ENCODE results near the gene EEPD1.
A peak's percentile ranks its signal among the peaks of the same experiment; 100 is the strongest.

EEPD1 gene

GRCh38 chr7:36208997-36209813, 56.2 kb downstream of the EEPD1 start:
- intact Hi-C loops (cut with DNase I), result loop anchor here (5.0 kb wide), 2 partner anchors 53 to 83 kb away; no protein-coding TSS in a partner anchor
- no peak for DNase-seq

- DNase-seq, result no peak
- intact Hi-C loops (cut with DNase I), result loop anchor here (5.0 kb wide), 2 partner anchors 53 to 83 kb away; no protein-coding TSS in a partner anchor
These were observed 56.7 kb downstream of the EEPD1 start for GRCh38 chr7:36209814-36210183.

DNA sequence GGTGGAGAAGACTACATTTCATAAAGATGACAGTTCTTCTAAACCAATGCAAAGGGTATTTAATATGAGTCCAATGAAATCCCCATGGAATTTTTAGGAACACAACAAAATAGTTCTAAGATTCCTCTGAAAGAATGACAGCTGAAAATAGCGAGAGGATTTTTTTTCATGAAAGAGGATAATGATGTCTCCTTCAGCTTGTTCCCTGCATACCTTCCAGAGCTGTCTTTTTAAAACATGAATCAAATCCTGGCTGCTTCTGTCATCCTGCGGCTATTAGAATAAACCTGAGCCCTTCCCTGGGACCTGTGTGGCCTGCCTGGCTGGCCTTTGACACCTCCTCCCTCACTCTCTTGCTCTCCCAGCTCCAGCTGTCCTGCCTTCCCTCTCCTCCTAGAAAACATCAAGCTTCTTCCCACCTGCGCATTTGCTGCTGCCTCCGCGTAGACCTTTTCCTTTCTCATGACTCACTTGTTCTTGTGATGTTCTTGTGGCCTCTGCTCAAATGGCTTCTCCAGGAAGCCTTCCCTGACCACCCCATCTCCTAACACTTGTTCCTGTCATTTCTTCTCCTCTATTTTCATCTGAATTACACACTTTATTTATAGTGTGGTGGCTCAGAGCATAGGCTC, 57.4 kb downstream of the EEPD1 start:
- intact Hi-C loops (cut with DNase I), result no loop called here
- peak in 1 of 10 donors; percentile 59 for DNase-seq

GRCh38 chr7:36214608-36215456, 61.8 kb downstream of the EEPD1 start:
- peak in 1 of 10 donors; percentile 67 for DNase-seq
- intact Hi-C loops (cut with DNase I), result no loop called here

DNA sequence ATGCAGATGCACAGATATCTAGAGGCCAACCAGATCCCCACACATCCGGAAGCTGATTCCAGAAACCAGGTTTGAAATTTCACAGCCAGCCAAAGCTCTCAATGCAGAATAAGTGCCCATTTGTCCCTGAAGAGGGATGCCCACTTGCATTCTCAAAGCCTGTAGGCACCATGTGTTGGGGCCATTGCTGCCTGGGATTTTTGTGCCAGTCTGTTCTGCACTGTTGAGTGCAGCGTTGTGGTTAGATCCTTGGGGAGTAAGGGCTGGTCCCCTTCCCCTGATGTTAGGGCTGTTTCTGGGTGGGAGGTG, 62.4 kb downstream of the EEPD1 start:
- intact Hi-C loops (cut with DNase I), result no loop called here
- no peak for DNase-seq

GRCh38 chr7:36216063-36216684, 63.1 kb downstream of the EEPD1 start:
- DNase-seq, result no peak
- intact Hi-C loops (cut with DNase I), result no loop called here

GRCh38 chr7:36217211-36217960, 64.3 kb downstream of the EEPD1 start:
- intact Hi-C loops (cut with DNase I), result no loop called here
- no peak for DNase-seq

DNA sequence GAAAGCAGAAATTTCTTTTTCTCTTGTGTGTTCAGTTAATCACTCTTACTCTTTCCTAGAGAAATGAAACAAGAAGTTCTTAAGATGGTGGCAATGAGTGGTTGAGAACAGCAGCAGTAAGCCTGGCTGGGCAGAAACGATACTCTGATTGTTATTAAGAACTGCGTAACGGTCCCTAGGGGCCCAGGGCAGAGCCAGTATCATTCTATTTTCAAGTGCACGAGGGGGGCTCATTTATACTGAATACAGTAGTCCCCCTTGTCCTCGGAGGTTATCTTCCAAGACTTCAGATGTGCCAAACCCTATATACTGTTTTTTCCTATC, 64.9 kb downstream of the EEPD1 start:
- intact Hi-C loops (cut with DNase I), result no loop called here
- no peak for DNase-seq

GRCh38 chr7:36219429-36219828, 66.4 kb downstream of the EEPD1 start:
- intact Hi-C loops (cut with DNase I), result no loop called here
- no peak for DNase-seq

DNA sequence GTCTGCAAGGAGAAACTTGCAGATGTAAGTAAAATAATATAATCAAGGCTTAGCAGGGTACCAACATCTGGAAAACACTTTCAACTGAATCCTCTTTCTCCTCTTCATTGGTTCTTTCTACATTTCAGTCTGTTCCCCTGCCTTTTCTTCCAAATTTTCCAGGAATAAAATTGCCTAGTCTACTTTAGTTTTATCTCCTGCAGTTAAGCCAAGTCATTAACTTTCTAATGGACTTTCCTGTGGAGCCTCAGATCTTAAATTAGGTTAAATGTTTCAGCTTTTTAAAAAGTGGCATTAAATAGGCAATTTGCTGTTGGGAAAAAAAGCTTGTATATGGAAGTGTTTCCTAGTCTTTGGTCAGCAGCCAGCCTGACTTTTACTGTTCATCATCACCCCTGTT, 70.8 kb downstream of the EEPD1 start:
- DNase-seq, result no peak
- intact Hi-C loops (cut with DNase I), result no loop called here

- no peak for DNase-seq
- intact Hi-C loops (cut with DNase I), result no loop called here
These were observed 72.1 kb downstream of the EEPD1 start for GRCh38 chr7:36224934-36225858.

DNA sequence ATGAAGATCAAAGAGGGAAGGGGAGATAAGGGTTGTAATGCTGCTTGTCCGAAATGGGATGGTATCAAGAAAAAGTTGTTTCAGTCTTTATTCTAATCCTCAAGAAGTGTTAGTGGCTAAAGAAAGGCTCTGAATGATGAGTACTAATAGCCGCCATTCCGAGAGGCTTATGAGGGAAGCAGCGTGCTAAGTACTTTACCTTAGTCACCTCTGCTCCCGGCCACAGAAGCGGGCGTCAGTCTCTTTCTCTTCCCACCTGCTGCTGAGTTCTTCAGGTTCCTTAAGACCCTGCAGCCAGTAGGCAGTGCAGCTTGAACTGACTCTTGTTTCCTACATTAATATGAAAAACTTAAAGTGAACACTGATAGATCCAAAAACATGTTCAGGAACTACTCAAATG, 73.1 kb downstream of the EEPD1 start:
- intact Hi-C loops (cut with DNase I), result no loop called here
- DNase-seq, result no peak

DNA sequence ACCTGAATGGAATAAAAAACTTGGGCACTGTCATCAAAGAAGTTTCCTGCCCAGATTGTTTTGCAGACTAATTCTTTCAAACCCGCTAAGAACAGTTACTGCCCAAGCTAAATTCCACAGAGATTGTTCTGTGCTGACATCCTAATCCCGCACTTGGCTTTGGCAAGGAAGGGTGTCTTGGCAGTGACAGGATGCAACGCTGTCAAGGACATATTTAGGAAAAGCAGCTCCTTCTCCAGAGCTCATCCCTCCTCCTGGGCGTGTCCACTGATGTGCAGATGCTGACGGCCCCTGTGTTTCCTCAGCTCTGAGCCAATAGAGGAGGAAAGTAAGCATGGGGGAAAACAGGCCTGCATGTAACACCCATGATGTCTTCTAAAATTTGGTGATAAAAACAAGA, 74.2 kb downstream of the EEPD1 start:
- DNase-seq, result no peak
- intact Hi-C loops (cut with DNase I), result no loop called here

- no peak for DNase-seq
- intact Hi-C loops (cut with DNase I), result no loop called here
These were observed 75.0 kb downstream of the EEPD1 start for GRCh38 chr7:36228039-36228438.

DNA sequence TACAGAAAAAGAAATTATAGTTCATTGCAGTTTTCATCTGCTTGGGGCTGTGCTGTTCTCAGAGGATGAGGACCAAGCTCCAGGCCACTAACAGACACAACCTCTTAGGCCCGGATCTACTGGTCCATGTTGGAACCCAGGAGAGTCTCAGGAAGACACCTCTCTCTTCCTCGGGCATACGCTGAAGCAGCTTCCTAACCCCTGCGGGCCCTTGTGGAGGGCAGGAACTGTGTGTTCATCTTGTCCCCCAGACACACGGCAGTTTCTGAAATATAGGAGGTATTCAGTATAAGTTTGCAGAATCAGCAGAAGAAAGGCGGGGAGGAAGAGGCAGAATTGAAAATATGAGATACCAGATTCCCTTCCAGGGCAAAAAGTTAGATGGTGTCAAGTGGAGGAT, 78.4 kb downstream of the EEPD1 start:
- intact Hi-C loops (cut with DNase I), result no loop called here
- no peak for DNase-seq

GRCh38 chr7:36232555-36232954, 79.5 kb downstream of the EEPD1 start:
- intact Hi-C loops (cut with DNase I), result no loop called here
- no peak for DNase-seq

DNA sequence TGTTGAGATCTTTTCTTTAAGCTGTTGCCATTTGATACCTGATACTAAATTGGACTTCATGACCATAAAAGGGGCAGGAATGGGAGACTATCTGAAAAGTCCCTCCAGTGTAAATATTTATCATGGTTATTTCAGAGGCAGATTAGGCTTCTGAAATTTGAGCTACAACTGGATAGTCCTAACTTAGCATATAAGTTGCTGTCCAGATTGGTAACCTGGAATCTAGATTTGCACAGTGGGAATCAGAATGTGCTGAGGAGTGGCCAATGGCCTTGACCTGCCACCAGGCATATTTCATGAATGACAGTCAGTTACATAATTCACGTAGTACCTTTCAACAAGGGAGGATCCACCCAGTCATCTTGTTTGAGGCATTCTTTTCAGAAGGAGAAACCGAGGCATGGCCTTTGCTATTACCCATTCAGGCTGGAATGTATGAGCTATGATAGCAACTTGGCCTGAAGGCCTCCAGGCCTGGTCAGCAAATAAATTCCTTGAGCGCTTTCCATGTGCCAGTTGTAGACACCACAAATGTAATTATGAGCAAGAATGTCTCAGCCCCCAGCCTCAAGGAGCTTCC, 80.0 kb downstream of the EEPD1 start:
- intact Hi-C loops (cut with DNase I), result no loop called here
- DNase-seq, result no peak

DNA sequence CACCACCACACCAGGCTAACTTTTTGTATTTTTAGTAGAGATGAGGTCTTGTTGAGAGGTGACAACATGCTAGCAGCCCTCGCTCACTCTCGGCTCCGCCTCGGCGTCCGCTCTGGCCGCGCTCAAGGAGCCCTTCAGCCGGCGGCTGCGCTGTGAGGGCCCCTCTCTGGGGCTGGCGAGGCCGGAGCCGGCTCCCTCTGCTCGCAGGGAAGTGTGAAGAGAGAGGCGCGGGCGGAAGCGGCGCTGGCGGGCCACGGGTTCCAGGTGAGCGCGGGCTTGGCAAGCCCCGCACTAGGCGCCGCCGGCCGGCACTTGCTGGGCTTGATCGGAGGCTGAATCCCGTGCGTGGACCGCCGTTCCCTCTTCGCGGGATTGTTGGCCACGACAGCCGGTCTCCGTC, 83.0 kb downstream of the EEPD1 start:
- intact Hi-C loops (cut with DNase I), result no loop called here
- peak in 1 of 10 donors; percentile 73 for DNase-seq

GRCh38 chr7:36238138-36238537, 85.1 kb downstream of the EEPD1 start:
- intact Hi-C loops (cut with DNase I), result no loop called here

More at GRCh38 chr7:36238138-36238537, 85.1 kb downstream of the EEPD1 start:
- no peak for DNase-seq
